Measurements from ENCODE around the gene GLTPD2.

DNA sequence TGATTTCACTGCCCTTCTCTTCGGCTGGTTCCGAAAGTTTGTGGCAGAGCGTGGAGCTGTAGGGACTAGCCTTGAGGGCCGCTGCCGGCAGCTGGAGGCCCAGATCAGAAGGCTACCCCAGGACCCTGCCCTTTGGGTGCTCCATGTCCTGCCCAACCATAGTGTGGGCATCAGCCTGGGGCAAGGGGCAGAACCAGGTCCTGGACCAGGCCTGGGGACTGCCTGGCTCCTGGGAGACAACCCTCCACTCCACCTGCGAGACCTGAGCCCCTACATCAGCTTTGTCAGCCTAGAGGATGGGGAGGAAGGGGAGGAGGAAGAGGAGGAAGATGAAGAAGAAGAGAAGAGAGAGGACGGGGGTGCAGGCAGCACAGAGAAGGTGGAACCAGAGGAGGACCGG lies 48.2 kb upstream of the GLTPD2 start:
- TF ChIP-seq POLR2A (IDR thresholded peaks at IDR 0.05) (no peak), CTCF (IDR thresholded peaks at IDR 0.05) (no peak)
